Heart left ventricle (tissue), 16 donors: ENCODE results near the gene TLX2. TPM values are rescaled to one million over a fixed set of nuclear protein-coding genes. Genes with fewer than 3 reads are reported as not detected.
"Not testable (repeated sequence)": the region's sequence is repeated elsewhere in the genome, so short reads cannot be mapped to it uniquely, and the experiment has no call there.

ENCODE experiments used
- ATAC-seq, 4 donors: fragments of 200-7000 bp; cut with Tn5 transposase; one replicate each; pipeline ENCODE4 v1.9.1; 2020 to 2022; ENCODE audit warnings: moderate library complexity in 4 of 4, mild to moderate bottlenecking in 3 of 4, moderate number of reproducible peaks in 1 of 4
- DNase-seq, 5 donors: peaks; one replicate each; pipeline ENCODE4 v3.0.0-alpha.2; 2020
- H3K27ac ChIP-seq, 12 donors: fragments of 200-600 bp; sonication (generic) in 4 of 12; one replicate each; pipeline versions ENCODE4 v1.5.0 to v1.8.0; 2016 to 2022; ENCODE audit warnings: mild to moderate bottlenecking in 2 of 12
- H3K27me3 ChIP-seq, 9 donors: fragments of 200-600 bp; sonication (generic) in 2 of 9; one replicate each; pipeline versions ENCODE4 v1.5.1 to v1.8.0; 2016 to 2022; ENCODE audit warnings: mild to moderate bottlenecking in 3 of 9
- H3K36me3 ChIP-seq, 9 donors: fragments of 200-600 bp; sonication (generic) in 2 of 9; one replicate each; pipeline versions ENCODE4 v1.5.0 to v1.8.0; 2018 to 2022; ENCODE audit warnings: mild to moderate bottlenecking in 2 of 9
- H3K4me1 ChIP-seq, 12 donors: fragments of 200-600 bp; sonication (generic) in 4 of 12; one replicate each; pipeline versions ENCODE4 v1.5.0 to v1.8.0; 2016 to 2022; ENCODE audit warnings: mild to moderate bottlenecking in 3 of 12
- H3K4me3 ChIP-seq, 12 donors: fragments of 200-600 bp; sonication (generic) in 4 of 12; one replicate each; pipeline versions ENCODE4 v1.5.0 to v1.8.0; 2017 to 2022; ENCODE audit warnings: mild to moderate bottlenecking in 9 of 12, moderate library complexity in 4 of 12
- H3K9me3 ChIP-seq, 12 donors: fragments of 200-600 bp; sonication (generic) in 4 of 12; one replicate each; pipeline versions ENCODE4 v1.5.0 to v1.8.0; 2016 to 2022; ENCODE audit warnings: mild to moderate bottlenecking in 1 of 12
- POLR2A ChIP-seq, 2 donors: fragments of 450-650 bp; IDR thresholded peaks; one replicate each; pipeline ENCODE4 v1.6.1; 2017; ENCODE audit warnings: antibody characterized with exemption in 2 of 2, mild to moderate bottlenecking in 2 of 2, moderate library complexity in 2 of 2
- WGBS, 4 donors: extraction: QIAGEN DNeasy Blood & Tissue Kit in 2 of 4; methylation state at CpG; one replicate each; pipeline versions ENCODE4 v1.1.5 to v1.1.7; 2013 to 2018; 5-methylcytosine and 5-hydroxymethylcytosine counted together
- intact Hi-C, 10 donors: fragments of 100-400 bp; cut with DNase I; formaldehyde crosslinking; loops; one replicate each; pipeline versions ENCODE4 v1.11.1 to v1.14.2; 2022
- polyA plus RNA-seq, 2 donors: library from polyadenylated mRNA; stranded (reverse); fragments of 200-250 nt; gene quantifications; one replicate each; pipeline ENCODE4 v1.2.3, GENCODE V29; 2013
- total RNA-seq, 9 donors: library from RNA; depleted of rRNA in 2 of 9; stranded (reverse); fragments of >200 nt in 2 of 9; fragmentation: NEBNext Ultra II Directional in 3 of 9; extraction: Animal tissue kit (Norgen Biotek cat#: 25700) in 3 of 9; gene quantifications; one replicate each; pipeline versions ENCODE4 v1.1.0 to v1.2.4, GENCODE V29; 2016 to 2023
- TF ChIP-seq, protein P1 (sequence below), 12 donors: fragments of 200-600 bp; sonication (generic) in 4 of 12; IDR thresholded peaks; one replicate each; pipeline versions ENCODE4 v1.5.0 to v1.8.0; 2018 to 2022; ENCODE audit warnings: antibody characterized with exemption in 12 of 12, mild to moderate bottlenecking in 5 of 12
- donor health status: ischemic (EF 13 %, LVEDD 7.1; RV severe dilation, severe dysfunction).
- donor health status: healthy with polysubstance abuse.
- donor health status: DM: no; HTN: yes; CAD: no.
- donor health status: DM: no; HTN: no; CAD: no.
- donor health status: ischemic (EF 25% LVEDD 6.9; RV normal size, moderate dysfunction).
- donor health status: ischemic (EF 25% LVEDD 5.7; RV mildly dilated, moderate dysfunction).
- donor health status: healthy.
- donor health status: DM: yes; HTN: yes; CAD: no.
- donor health status: ischemic (EF 35%, LVEDD 5.7; RV mildly dilated, moderate dysfunction).
- donor health status: nonischemic (EF 11% LVEDD 7.7; RV severe dilation, severe dysfunction).
- donor health status: DM: yes; HTN: yes; CAD: no.
- donor health status: PGD.
- donor health status: ischemic (EF 29% LVEDD 5.4; RV normal size, mild dysfunction).
- donor health status: nonischemic (EF 23%, LVEDD 6.1; RV moderate dilation, normal function).

Gene TLX2
- total and polyA plus RNA-seq, 11 donors: not detected

DNA sequence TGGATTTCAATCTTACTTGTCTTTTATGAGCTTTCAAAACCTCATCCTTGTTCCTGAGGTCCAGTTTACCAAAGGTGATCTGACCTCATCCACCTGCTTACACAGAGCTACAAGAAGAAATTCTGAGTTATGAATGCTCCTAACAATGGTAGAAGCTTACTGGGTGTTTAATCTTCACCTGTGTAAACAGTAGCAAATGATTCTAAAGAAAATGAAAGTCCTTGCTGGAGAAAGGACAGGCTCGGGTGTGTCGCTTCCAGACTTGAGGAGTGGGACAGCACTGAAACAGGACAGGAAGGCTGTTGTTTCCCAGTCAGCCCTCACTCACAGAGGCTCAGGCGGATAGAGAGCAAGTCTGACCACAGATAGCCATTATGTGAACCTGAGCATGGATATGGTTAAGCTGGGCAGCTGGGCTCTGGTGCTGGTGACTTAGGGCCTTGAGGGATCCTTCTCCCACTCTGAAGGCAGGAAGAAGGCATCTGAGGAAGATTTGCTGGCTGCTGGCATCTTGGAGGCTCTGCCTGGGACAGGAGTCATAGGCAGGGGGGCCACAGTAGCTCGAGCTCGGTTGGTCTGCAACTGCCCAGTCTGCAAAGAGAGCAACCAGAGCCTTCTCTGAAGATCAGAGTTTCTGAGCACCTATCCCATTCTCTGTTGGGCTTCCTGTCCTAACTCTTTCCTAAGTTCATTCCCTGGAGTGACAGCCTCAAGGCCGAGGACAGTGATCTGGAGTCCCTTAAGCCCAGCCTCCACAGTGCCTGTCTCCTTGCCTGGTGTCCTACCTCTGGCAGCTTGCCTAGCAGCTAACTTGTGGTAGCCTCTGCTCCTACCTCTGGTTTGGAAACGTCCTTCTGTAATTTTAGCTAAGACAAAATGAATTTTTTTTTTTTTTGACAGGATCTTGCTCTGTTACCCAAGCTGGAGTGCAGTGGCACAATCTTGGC lies 44.3 kb downstream of the TLX2 start:
- H3K27me3 ChIP-seq: peaks cover 0 to 10% (median 0%) of the 10 kb centered on the region in 9 donors
- no peaks in the 10 kb centered on the region for H3K9me3 ChIP-seq
- peaks cover 0 to 14% (median 0%) of the 10 kb centered on the region in 9 donors for H3K36me3 ChIP-seq
- TF ChIP-seq, protein P1, sequence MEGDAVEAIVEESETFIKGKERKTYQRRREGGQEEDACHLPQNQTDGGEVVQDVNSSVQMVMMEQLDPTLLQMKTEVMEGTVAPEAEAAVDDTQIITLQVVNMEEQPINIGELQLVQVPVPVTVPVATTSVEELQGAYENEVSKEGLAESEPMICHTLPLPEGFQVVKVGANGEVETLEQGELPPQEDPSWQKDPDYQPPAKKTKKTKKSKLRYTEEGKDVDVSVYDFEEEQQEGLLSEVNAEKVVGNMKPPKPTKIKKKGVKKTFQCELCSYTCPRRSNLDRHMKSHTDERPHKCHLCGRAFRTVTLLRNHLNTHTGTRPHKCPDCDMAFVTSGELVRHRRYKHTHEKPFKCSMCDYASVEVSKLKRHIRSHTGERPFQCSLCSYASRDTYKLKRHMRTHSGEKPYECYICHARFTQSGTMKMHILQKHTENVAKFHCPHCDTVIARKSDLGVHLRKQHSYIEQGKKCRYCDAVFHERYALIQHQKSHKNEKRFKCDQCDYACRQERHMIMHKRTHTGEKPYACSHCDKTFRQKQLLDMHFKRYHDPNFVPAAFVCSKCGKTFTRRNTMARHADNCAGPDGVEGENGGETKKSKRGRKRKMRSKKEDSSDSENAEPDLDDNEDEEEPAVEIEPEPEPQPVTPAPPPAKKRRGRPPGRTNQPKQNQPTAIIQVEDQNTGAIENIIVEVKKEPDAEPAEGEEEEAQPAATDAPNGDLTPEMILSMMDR (IDR thresholded peaks at IDR 0.05): no peak
- no peak for TF ChIP-seq POLR2A (IDR thresholded peaks at IDR 0.05)
- H3K4me3 ChIP-seq: no peak overlapping the region
- H3K27ac ChIP-seq: no peak overlapping the region
- DNase-seq (no peak), ATAC-seq (no peak)
- WGBS, 4 donors: 64 to 71% (median 69%) methylated on average over 7 of the region's 7 CpGs
- intact Hi-C loops: no loop called here
- H3K4me1 ChIP-seq: peaks cover 0 to 27% (median 7%) of the 10 kb centered on the region in 12 donors

DNA sequence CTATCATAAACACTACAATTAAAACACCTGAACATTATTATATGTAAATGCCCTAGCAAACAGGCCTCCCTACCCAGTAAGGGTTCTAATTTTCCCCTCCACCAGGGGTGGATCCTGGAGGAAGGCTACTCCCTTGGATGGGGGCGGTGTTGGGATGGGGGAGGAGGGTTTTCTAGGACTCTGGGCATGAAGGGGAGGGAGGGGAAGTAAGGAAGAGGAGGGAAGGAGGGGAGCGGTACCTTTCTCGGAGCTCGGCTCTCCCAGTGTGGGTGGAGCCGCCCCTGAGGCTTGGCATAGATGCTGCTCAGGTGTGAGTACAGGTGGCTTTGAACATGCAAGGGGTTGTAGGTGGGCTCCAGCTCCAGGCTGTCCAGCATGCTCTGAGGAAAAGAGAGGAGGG lies 45.7 kb downstream of the TLX2 start:
- intact Hi-C loops: no loop called here
- 32 to 42% (median 38%) methylated on average over 5 of the region's 5 CpGs for WGBS, 4 donors
- Histone ChIP-seq H3K36me3 (peaks cover 0 to 14% (median 0%) of the 10 kb centered on the region in 9 donors), H3K9me3 (no peaks in the 10 kb centered on the region), H3K4me3 (no peak overlapping the region), H3K27me3 (peaks cover 0 to 10% (median 0%) of the 10 kb centered on the region in 9 donors), H3K4me1 (peaks cover 0 to 24% (median 6%) of the 10 kb centered on the region in 12 donors), H3K27ac (no peak overlapping the region)
- TF ChIP-seq, protein P1 (IDR thresholded peaks at IDR 0.05): no peak
- no peak for TF ChIP-seq POLR2A (IDR thresholded peaks at IDR 0.05)
- ATAC-seq: no peak
- DNase-seq: no peak

- DNase-seq: no peak
- TF ChIP-seq, protein P1 (IDR thresholded peaks at IDR 0.05): no peak
- TF ChIP-seq POLR2A (IDR thresholded peaks at IDR 0.05): no peak
- 50 to 71% (median 58%) methylated on average over 6 of the region's 6 CpGs for WGBS, 4 donors
- intact Hi-C loops: no loop called here
- ATAC-seq: no peak
- no peaks in the 10 kb centered on the region for H3K9me3 ChIP-seq
- no peak overlapping the region for H3K4me3 ChIP-seq
- peaks cover 0 to 14% (median 0%) of the 10 kb centered on the region in 9 donors for H3K36me3 ChIP-seq
- peaks cover 0 to 10% (median 0%) of the 10 kb centered on the region in 9 donors for H3K27me3 ChIP-seq
- no peak overlapping the region for H3K27ac ChIP-seq
- peaks cover 0 to 18% (median 0%) of the 10 kb centered on the region in 12 donors for H3K4me1 ChIP-seq
Observed at GRCh38 chr2:74560591-74560990, 46.3 kb downstream of the TLX2 start.

- H3K9me3 ChIP-seq, intact Hi-C loops, H3K4me3 ChIP-seq, H3K27ac ChIP-seq, DNase-seq, ATAC-seq: not testable (repeated sequence)
- peaks cover 0 to 16% (median 0%) of the 10 kb centered on the region in 12 donors for H3K4me1 ChIP-seq
- 91 to 97% (median 95%) methylated on average over 1 of the region's 1 CpG for WGBS, 4 donors
- H3K27me3 ChIP-seq: peaks cover 0 to 10% (median 0%) of the 10 kb centered on the region in 9 donors
- peaks cover 0 to 13% (median 0%) of the 10 kb centered on the region in 9 donors for H3K36me3 ChIP-seq
Observed at GRCh38 chr2:74561022-74561421, 46.8 kb downstream of the TLX2 start.
